Tibial nerve (tissue), 4 donors: ENCODE measurements around the gene STAB1. TPM values are rescaled to one million over a fixed set of nuclear protein-coding genes. Genes with fewer than 3 reads are reported as not detected.

ENCODE experiments used
- DNase-seq, 2 donors: peaks; one replicate each; pipeline ENCODE4 v3.0.0-alpha.2; 2019; ENCODE audit warnings: low spot score in 2 of 2
- H3K27ac ChIP-seq, 4 donors: fragments of 200-600 bp; sonication (generic) in 3 of 4; one replicate each; pipeline ENCODE4 v1.5.1; 2017 to 2019; ENCODE audit warnings: mild to moderate bottlenecking in 1 of 4
- H3K27me3 ChIP-seq, 2 donors: fragments of 200-600 bp; sonication (generic) in 1 of 2; one replicate each; pipeline versions ENCODE4 v1.5.1 to v1.6.0; 2017 to 2019
- H3K36me3 ChIP-seq, 3 donors: fragments of 200-600 bp; sonication (generic); one replicate each; pipeline ENCODE4 v1.5.1; 2018 to 2019
- H3K4me1 ChIP-seq, 4 donors: fragments of 200-600 bp; sonication (generic) in 3 of 4; one replicate each; pipeline ENCODE4 v1.5.1; 2017 to 2019
- H3K4me3 ChIP-seq, 4 donors: fragments of 200-600 bp; sonication (generic) in 3 of 4; one replicate each; pipeline ENCODE4 v1.5.1; 2017 to 2019; ENCODE audit warnings: mild to moderate bottlenecking in 1 of 4, moderate library complexity in 1 of 4
- H3K9me3 ChIP-seq, 4 donors: fragments of 200-600 bp; sonication (generic) in 3 of 4; one replicate each; pipeline ENCODE4 v1.5.1; 2017 to 2019
- CTCF ChIP-seq, 5 experiments: fragments of 200-600 bp in 3 of 5; fragments of 450-650 bp in 2 of 5; sonication (generic) in 3 of 5; IDR thresholded peaks; one replicate each; pipeline ENCODE4 v1.5.1; 2016 to 2019; ENCODE audit warnings: antibody characterized with exemption in 5 of 5, mild to moderate bottlenecking in 3 of 5, moderate library complexity in 2 of 5
- EP300 ChIP-seq, 2 donors: sonication (generic); formaldehyde crosslinking; IDR thresholded peaks; one replicate each; pipeline ENCODE4 v1.6.1; 2017; ENCODE audit warnings: antibody characterized with exemption in 2 of 2, mild to moderate bottlenecking in 1 of 2
- POLR2A ChIP-seq, 2 donors: fragments of 450-650 bp; IDR thresholded peaks; one replicate each; pipeline ENCODE4 v1.6.1; 2017; ENCODE audit warnings: antibody characterized with exemption in 2 of 2, mild to moderate bottlenecking in 2 of 2, moderate library complexity in 2 of 2
- WGBS, 2 donors: methylation state at CpG; one replicate each; pipeline ENCODE4 v1.1.5; 2018; 5-methylcytosine and 5-hydroxymethylcytosine counted together
- total RNA-seq, 4 donors: library from RNA; depleted of rRNA; stranded (reverse); fragments of >200 nt; gene quantifications; one replicate each; pipeline ENCODE4 v1.1.0, GENCODE V29; 2016

The STAB1 gene
- total RNA-seq, 4 donors from 2014 or later = 167 to 527 (median 264) TPM

GRCh38 chr3:52453496-52454249, 41.5 kb upstream of the STAB1 start, which contains the start of gene TNNC1:
TNNC1 (minus strand) TSS chr3:52454041; CDS start chr3:52454015, 26 bp downstream.
- peak within 1 kb of the TSS; percentile 57 to 98 (median 96) for H3K4me3 ChIP-seq
- peaks cover 0 to 15% (median 0%) of the 10 kb centered on the region in 3 donors for H3K36me3 ChIP-seq
- no peak for DNase-seq
- H3K27ac ChIP-seq = peak within 1 kb of the TSS; percentile 82 to 98 (median 96)
- H3K4me1 ChIP-seq = peaks cover 0 to 46% (median 13%) of the 10 kb centered on the region in 4 donors
- 48 to 64% methylated on average over 12 to 16 of the region's 16 CpGs for WGBS, 2 donors
- H3K9me3 ChIP-seq = no peaks in the 10 kb centered on the region
- H3K27me3 ChIP-seq = no peaks in the 10 kb centered on the region
- no peak for TF ChIP-seq POLR2A (IDR thresholded peaks at IDR 0.05)
- TF ChIP-seq CTCF (IDR thresholded peaks at IDR 0.05) = no peak

GRCh38 chr3:52454250-52454937, 40.7 kb upstream of the STAB1 start:
- Histone ChIP-seq H3K4me1 (peaks cover 0 to 46% (median 13%) of the 10 kb centered on the region in 4 donors), H3K9me3 (no peaks in the 10 kb centered on the region), H3K4me3 (peak overlapping the region in 2 of 4 donors; percentile 97 to 98), H3K36me3 (peaks cover 0 to 22% (median 0%) of the 10 kb centered on the region in 3 donors), H3K27ac (peak overlapping the region; percentile 82 to 98 (median 96)), H3K27me3 (no peaks in the 10 kb centered on the region)
- no peak for TF ChIP-seq POLR2A (IDR thresholded peaks at IDR 0.05)
- TF ChIP-seq EP300 (IDR thresholded peaks at IDR 0.05) = no peak
- no peak for TF ChIP-seq CTCF (IDR thresholded peaks at IDR 0.05)
- 59 to 68% methylated on average over 6 to 8 of the region's 8 CpGs for WGBS, 2 donors
- no peak for DNase-seq

GRCh38 chr3:52454938-52455282, 40.2 kb upstream of the STAB1 start:
- WGBS, 2 donors = 39 to 53% methylated on average over 11 of the region's 11 CpGs
- H3K27me3 ChIP-seq = no peaks in the 10 kb centered on the region
- no peaks in the 10 kb centered on the region for H3K9me3 ChIP-seq
- H3K4me3 ChIP-seq = peak overlapping the region; percentile 57 to 98 (median 96)
- peak overlapping the region; percentile 82 to 98 (median 96) for H3K27ac ChIP-seq
- H3K4me1 ChIP-seq = peaks cover 0 to 45% (median 13%) of the 10 kb centered on the region in 4 donors
- DNase-seq = no peak
- TF ChIP-seq CTCF (IDR thresholded peaks at IDR 0.05) (no peak), EP300 (IDR thresholded peaks at IDR 0.05) (no peak), POLR2A (IDR thresholded peaks at IDR 0.05) (no peak)
- H3K36me3 ChIP-seq = peaks cover 0 to 27% (median 0%) of the 10 kb centered on the region in 3 donors

GRCh38 chr3:52455283-52456168, 39.6 kb upstream of the STAB1 start, which contains the start of gene NISCH:
NISCH (plus strand) TSS chr3:52455604; CDS start chr3:52455642, 38 bp downstream.
- Histone ChIP-seq H3K27ac (peak within 1 kb of the TSS; percentile 82 to 98 (median 96)), H3K9me3 (no peaks in the 10 kb centered on the region), H3K36me3 (peaks cover 0 to 32% (median 0%) of the 10 kb centered on the region in 3 donors), H3K4me3 (peak within 1 kb of the TSS; percentile 57 to 98 (median 96)), H3K27me3 (no peaks in the 10 kb centered on the region), H3K4me1 (peaks cover 0 to 39% (median 13%) of the 10 kb centered on the region in 4 donors)
- 0 to 1% methylated on average over 30 to 55 of the region's 86 CpGs for WGBS, 2 donors
- no peak for TF ChIP-seq CTCF (IDR thresholded peaks at IDR 0.05)
- TF ChIP-seq EP300 (IDR thresholded peaks at IDR 0.05) = peak; percentile 39 to 86
- TF ChIP-seq POLR2A (IDR thresholded peaks at IDR 0.05) = peak in 1 of 2 donors; percentile 48
- peak; percentile 89 to 92 for DNase-seq
